Endothelial cell of hepatic sinusoid (primary cell): Measurements from ENCODE around the gene GTPBP2.
"Not testable (repeated sequence)": the region's sequence is repeated elsewhere in the genome, so short reads cannot be mapped to it uniquely, and the experiment has no call there.

Experiments
- in situ Hi-C: cut with HindIII; loops from 2 replicates; pipeline ENCODE4 v1.10.0; 2017; ENCODE audit warnings: low sequenced_read_pairs

Gene GTPBP2

GRCh38 chr6:43662948-43663347 is 33.9 kb upstream of the GTPBP2 start:
- in situ Hi-C loops, result not testable (repeated sequence)

- in situ Hi-C loops, result no loop called here
Measured at GRCh38 chr6:43658161-43658560, 29.1 kb upstream of the GTPBP2 start.

GRCh38 chr6:43657221-43657802 is 28.2 kb upstream of the GTPBP2 start:
- in situ Hi-C loops, result no loop called here

DNA sequence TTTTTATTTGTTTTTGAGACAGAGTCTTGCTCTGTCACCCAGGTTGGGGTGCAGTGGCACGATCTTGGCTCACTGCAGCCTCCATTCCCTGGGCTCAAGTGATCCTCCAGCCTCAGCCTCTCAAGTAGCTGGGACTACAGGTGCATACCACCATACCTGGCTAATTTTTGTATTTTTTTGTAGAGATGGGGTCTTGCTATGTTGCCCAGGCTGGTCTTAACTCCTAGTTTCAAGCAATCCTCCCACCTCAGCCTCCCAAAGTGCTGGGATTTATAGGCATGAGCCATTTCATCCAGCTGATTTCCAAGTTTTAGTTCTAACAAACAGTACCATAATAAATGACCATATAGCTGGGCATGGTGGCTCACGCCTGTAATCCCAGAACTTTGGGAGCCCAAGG is 23.8 kb upstream of the GTPBP2 start:
- in situ Hi-C loops, result loop anchor here (5.0 kb wide), 3 partner anchors 34 to 439 kb away; partner anchors contain the start of gene MRPS18A

DNA sequence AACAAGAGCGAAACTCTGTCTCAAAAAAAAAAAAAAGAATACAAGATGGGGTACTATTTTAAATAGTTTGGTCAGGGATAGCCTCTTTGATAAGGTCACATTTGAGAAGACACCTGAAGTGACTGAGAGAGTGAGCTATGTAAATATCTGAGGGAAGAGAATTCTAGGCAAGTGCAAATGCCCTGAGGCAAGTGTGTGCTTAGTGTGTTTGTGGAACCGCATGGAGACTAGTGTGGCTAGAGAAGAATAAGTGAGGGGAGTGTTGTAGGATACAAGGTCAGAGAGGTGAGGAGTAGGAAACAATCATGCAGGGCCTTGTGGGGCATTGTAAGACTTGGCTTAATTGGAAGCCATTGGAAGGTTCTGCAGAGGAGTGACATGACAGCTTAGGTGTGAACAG is 19.2 kb upstream of the GTPBP2 start:
- in situ Hi-C loops, result no loop called here

DNA sequence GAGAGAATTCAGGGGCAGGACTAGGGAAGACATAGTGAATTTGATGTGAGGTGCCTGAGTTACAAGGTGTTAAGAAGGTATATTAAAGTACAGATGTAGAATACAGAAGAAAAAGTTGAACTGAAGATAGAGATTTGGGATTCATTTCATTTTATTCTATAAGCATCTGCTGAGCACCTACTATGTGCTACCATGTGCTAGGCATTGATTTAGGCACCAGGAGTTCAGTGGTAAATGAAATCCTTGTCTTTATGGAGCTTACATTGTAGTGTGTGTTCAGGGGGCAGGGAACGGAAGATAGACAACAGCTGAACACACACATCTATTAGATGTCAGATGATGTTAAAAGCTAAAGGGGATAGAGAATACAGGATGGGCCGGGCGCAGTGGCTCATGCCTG is 18.5 kb upstream of the GTPBP2 start:
- in situ Hi-C loops, result no loop called here

GRCh38 chr6:43645613-43645964 is 16.5 kb upstream of the GTPBP2 start:
- in situ Hi-C loops, result no loop called here

GRCh38 chr6:43644940-43645612 is 16.0 kb upstream of the GTPBP2 start, which contains the start of gene RSPH9:
RSPH9 (plus strand) TSS chr6:43645036; CDS start chr6:43645099, 63 bp downstream.
- in situ Hi-C loops, result no loop called here

DNA sequence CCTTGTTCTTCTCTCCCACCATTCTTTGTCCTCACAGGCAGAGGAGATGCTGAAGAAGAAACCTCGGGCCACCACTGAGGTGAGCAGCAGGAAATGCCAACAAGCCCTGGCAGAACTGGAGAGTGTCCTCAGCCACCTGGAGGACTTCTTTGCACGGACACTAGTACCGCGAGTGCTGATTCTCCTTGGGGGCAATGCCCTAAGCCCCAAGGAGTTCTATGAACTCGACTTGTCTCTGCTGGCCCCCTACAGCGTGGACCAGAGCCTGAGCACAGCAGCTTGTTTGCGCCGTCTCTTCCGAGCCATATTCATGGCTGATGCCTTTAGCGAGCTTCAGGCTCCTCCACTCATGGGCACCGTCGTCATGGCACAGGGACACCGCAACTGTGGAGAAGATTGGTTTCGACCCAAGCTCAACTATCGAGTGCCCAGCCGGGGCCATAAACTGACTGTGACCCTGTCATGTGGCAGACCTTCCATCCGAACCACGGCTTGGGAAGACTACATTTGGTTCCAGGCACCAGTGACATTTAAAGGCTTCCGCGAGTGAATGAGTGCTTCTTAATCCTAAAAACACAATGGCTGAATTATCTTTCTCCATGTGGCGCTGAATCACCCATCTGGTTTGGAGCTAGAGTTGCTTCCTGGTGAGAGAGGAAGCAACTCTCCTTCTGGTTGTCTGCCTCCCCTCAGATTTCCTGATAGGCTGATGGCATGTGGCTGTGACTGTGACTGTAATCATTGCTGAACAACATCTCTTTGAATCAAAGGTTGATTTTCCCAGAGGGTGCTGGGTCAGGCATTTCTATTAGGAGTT is 11.1 kb upstream of the GTPBP2 start:
- in situ Hi-C loops, result no loop called here

DNA sequence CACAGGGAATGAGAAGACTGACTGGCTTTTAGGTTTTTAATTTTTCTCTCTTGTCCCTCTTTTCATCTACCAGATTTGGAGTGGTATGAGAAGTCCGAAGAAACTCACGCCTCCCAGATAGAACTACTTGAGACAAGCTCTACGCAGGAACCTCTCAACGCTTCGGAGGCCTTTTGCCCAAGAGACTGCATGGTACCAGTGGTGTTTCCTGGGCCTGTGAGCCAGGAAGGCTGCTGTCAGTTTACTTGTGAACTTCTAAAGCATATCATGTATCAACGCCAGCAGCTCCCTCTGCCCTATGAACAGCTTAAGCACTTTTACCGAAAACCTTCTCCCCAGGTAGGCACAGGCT is 7.2 kb upstream of the GTPBP2 start:
- in situ Hi-C loops, result no loop called here

GRCh38 chr6:43635387-43636307 is 6.6 kb upstream of the GTPBP2 start, which contains the start of gene MAD2L1BP:
MAD2L1BP (plus strand) TSS chr6:43635840; CDS start chr6:43635876, 36 bp downstream.
- in situ Hi-C loops, result no loop called here

GRCh38 chr6:43634702-43635303 is 5.7 kb upstream of the GTPBP2 start:
- in situ Hi-C loops, result no loop called here

GRCh38 chr6:43633002-43633401 is 3.9 kb upstream of the GTPBP2 start:
- in situ Hi-C loops, result not testable (repeated sequence)

- in situ Hi-C loops, result no loop called here
Measured at GRCh38 chr6:43630980-43631619, 2.0 kb upstream of the GTPBP2 start.

GRCh38 chr6:43629505-43630300 is 639 bp upstream of the GTPBP2 start:
- in situ Hi-C loops, result no loop called here

DNA sequence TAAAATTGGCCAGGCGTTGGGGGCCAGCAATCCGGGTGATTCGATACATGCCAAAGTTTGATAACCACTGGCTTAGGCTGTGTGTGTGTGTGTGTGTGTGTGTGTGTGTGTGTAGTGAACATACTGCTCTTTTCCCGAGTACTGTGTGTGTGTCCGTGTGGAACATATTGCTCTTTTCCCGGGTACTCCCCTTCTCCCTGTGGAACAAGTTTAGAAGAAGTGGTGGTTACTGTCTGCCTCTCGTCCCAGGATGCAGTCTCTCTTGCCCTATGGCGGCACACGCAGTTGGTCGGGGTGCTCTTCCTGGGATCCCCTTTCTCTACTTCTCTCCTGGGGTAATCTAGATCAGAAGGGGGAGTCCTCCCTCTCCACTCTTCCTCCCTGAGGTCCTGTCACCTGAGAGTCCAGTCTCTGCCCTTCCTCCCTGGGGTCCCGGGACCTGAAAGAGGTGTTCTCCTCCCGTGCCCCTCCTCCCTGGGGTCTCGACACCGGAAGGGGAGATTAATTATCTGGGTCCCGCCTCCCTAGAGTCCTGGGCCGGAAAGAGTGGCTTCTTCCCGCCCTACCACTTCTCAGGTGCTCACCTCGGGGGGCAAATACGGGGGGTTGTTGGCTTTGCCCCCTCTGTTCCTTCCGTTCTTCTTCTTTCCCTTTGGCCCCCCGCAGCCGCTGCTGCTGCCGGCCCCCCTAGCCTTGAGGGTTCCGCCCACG is 516 bp downstream of the GTPBP2 start:
- in situ Hi-C loops, result no loop called here

- in situ Hi-C loops, result no loop called here
Measured at GRCh38 chr6:43627008-43627825, 1.8 kb downstream of the GTPBP2 start.
